NCI-H748 (cell line): ENCODE measurements around the gene NPDC1.

Experiments
- DNase-seq: peaks from one replicate; lab custom pipeline; 2025; ENCODE audit not compliant: unreplicated experiment; lab: John Stamatoyannopoulos, UW

The NPDC1 gene

GRCh38 chr9:137057545-137057944 is 11.6 kb upstream of the NPDC1 start:
- peak; percentile 33 for DNase-seq

- DNase-seq = peak; percentile 56
These were observed 10.9 kb upstream of the NPDC1 start for GRCh38 chr9:137056739-137057415.

GRCh38 chr9:137055385-137056364 is 9.7 kb upstream of the NPDC1 start:
- no peak for DNase-seq

- DNase-seq = no peak
These were observed 9.0 kb upstream of the NPDC1 start for GRCh38 chr9:137054932-137055384.

- DNase-seq = peak; percentile 83
These were observed 8.3 kb upstream of the NPDC1 start, which contains the start of gene ENTPD2 for GRCh38 chr9:137053944-137054931. Gene ENTPD2, minus strand, starts transcription at chr9:137054061. Its CDS starts 64 bp downstream, at chr9:137053997.

- DNase-seq = peak; percentile 56
These were observed 7.3 kb upstream of the NPDC1 start for GRCh38 chr9:137052998-137053943.

GRCh38 chr9:137052293-137052692 is 6.3 kb upstream of the NPDC1 start:
- no peak for DNase-seq

- DNase-seq = no peak
These were observed 5.3 kb upstream of the NPDC1 start for GRCh38 chr9:137051145-137051724.

GRCh38 chr9:137050570-137050969 is 4.6 kb upstream of the NPDC1 start:
- peak; percentile 21 for DNase-seq

GRCh38 chr9:137049544-137050449 is 3.8 kb upstream of the NPDC1 start:
- DNase-seq = peak; percentile 75

- peak; percentile 31 for DNase-seq
These were observed 2.9 kb upstream of the NPDC1 start for GRCh38 chr9:137048655-137049543.

- DNase-seq = peak; percentile 58
These were observed 486 bp downstream of the NPDC1 start for GRCh38 chr9:137045294-137046087.

- DNase-seq = peak; percentile 48
These were observed 1.3 kb downstream of the NPDC1 start for GRCh38 chr9:137044502-137045177.

GRCh38 chr9:137044037-137044436 is 1.9 kb downstream of the NPDC1 start:
- no peak for DNase-seq
